NCI-H146 (cell line): ENCODE results near the gene GPR65.

Experiments used
- DNase-seq: peaks from one replicate; lab custom pipeline; 2025; lab: John Stamatoyannopoulos, UW

GPR65 gene

DNA sequence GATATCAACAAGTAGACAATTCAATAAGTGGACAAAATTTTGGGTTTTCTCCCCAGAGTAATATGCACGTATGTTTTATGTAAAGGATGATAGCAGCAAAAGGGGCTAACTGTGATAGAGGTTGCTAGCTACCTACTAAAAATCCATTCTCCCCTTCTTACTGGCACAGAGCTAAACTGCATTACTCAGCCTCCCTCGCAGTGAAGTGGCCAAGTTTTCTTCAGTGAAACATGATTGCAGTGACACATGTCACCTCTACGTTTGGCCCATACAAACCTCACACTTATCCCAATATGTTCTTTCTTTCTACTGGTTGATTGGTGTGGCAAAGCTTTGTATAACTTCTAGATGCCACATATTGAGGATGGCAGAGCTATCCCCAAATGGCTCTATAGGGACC lies 34.3 kb downstream of the GPR65 start:
- no peak for DNase-seq

- DNase-seq, result no peak
Measured at GRCh38 chr14:88040146-88040545, 35.2 kb downstream of the GPR65 start.

- DNase-seq, result peak; percentile 15
Measured at GRCh38 chr14:88043529-88044443, 38.9 kb downstream of the GPR65 start.

GRCh38 chr14:88044444-88044758 lies 39.5 kb downstream of the GPR65 start:
- no peak for DNase-seq

DNA sequence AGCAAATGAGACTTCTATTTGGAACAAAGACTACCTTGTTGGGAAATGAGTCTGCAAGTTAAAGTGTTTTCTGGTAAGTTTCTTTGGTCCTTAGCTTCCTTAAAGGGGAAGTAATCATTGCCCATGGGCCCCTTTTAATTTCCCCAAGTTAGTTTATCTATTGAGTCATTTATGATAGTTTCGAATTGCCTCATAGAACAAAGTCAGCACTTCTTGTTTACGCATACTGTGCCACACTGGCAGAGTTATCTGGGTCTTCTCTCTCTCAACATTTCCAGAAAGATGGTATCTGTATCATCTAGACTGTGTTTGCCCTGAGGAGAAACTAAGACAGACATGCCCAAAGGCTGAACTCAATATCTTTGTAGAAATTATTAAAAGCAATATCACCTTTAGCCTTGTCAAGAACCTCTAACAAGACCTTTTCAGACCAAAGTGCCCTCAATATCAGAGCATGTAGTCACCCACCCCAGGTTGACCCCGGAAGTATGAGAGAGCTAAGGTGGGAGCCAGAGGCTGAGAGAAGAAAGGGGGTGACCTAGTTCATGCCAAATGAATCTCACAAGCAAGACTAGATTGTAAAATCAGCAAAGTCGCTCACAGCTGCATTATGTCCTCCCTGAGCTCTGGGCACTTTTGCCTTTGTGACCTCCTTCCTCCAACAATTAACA lies 40.0 kb downstream of the GPR65 start:
- DNase-seq, result no peak

GRCh38 chr14:88045705-88046104 lies 40.8 kb downstream of the GPR65 start:
- no peak for DNase-seq

- DNase-seq, result no peak
Measured at GRCh38 chr14:88048351-88048750, 43.4 kb downstream of the GPR65 start.

- no peak for DNase-seq
Measured at GRCh38 chr14:88049266-88049665, 44.3 kb downstream of the GPR65 start.

DNA sequence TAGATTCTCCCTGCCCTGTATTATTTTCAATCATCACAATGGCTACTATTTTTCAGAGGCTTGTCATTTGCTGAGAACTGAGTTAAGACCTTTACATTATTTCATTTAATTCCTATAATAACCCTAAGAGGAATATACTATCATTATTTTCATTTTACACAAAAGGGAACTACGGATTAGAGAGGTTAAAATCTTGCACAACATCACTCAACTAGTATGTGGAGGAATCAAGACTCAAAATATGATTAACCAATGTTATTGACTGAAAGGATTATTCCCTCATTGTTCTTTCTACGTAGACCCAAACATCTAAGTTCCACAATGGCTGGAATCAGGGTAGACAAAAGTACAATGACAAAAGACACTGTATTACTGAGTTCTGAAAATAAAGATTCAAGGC lies 45.0 kb downstream of the GPR65 start:
- DNase-seq, result no peak

DNA sequence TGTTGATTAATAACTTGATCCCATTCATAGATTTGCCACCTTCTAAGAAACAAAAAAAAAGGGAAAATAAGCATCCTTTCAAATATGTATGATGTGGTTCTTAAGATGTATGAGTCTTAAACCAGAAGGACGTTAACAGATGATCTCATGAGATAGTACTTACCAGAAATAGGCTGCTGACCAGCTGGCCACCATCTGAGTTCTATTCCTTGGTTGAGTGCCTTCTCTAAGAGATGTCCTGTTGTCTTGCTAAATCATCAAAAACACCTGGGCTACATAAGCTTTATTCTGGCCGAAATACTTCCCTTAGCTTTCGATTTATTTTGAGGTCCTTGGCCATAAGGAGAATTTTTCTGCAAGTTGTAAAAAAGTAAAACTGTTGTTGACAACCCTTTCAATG lies 55.6 kb downstream of the GPR65 start:
- DNase-seq, result no peak

GRCh38 chr14:88063811-88064210 lies 58.9 kb downstream of the GPR65 start:
- no peak for DNase-seq
